OCI-LY7 (cell line): ENCODE data around the gene HSD17B7. TPM values are rescaled to one million over a fixed set of nuclear protein-coding genes. Genes with fewer than 3 reads are reported as not detected.

ENCODE experiments used
- BruUV-seq: library from RNA; stranded (reverse); fragments of 400-500 nt; replicated peaks from 2 replicates; lab custom pipeline; 2021; lab: Mats Ljungman, UMichigan
- CTCF ChIA-PET: fragments of 300-600 bp; sonication (Branson Sonifier 250); formaldehyde crosslinking; loops from one replicate; lab custom pipeline; 2022; ENCODE audit warnings: antibody characterized with exemption; ENCODE audit not compliant: unreplicated experiment; lab: Charles Lee
- POLR2A ChIA-PET: fragments of 300-600 bp; sonication (Branson Sonifier 250); formaldehyde crosslinking; loops from one replicate; lab custom pipeline; 2022; ENCODE audit warnings: antibody characterized with exemption; lab: Charles Lee
- DNase-seq: peaks from one replicate; pipeline ENCODE4 v3.0.0-alpha.2; 2015; ENCODE audit warnings: low spot score
- H2AFZ ChIP-seq: fragments of 200-600 bp; sonication (generic), shearing (Covaris generic); 2 replicates; pipeline ENCODE4 v1.6.1; 2014; ENCODE audit warnings: mild to moderate bottlenecking, antibody characterized with exemption, low read length, moderate library complexity
- H3K27ac ChIP-seq: fragments of 200-600 bp; sonication (generic); 2 replicates; pipeline ENCODE4 v1.5.1; 2014; ENCODE audit warnings: mixed run types, low read depth, mild to moderate bottlenecking, moderate library complexity, low read length, inconsistent platforms; ENCODE audit not compliant: poor library complexity, severe bottlenecking
- H3K36me3 ChIP-seq: fragments of 200-600 bp; sonication (generic); 2 replicates; pipeline ENCODE4 v1.6.1; 2014; ENCODE audit warnings: mild to moderate bottlenecking, antibody characterized with exemption, low read length, moderate library complexity, mixed read lengths; ENCODE audit not compliant: insufficient read depth
- H3K4me1 ChIP-seq: fragments of 200-600 bp; sonication (generic); 2 replicates; pipeline ENCODE4 v1.5.1; 2014; ENCODE audit warnings: mild to moderate bottlenecking, low read length; ENCODE audit not compliant: insufficient read depth, poor library complexity, severe bottlenecking
- H3K4me2 ChIP-seq: fragments of 200-600 bp; sonication (generic); 2 replicates; pipeline ENCODE4 v1.6.1; 2014; ENCODE audit warnings: mild to moderate bottlenecking, low read length
- H3K4me3 ChIP-seq: fragments of 200-600 bp; sonication (generic); 2 replicates; pipeline ENCODE4 v1.5.1; 2014; ENCODE audit warnings: mild to moderate bottlenecking, low read depth, low read length; ENCODE audit not compliant: poor library complexity, severe bottlenecking
- H3K79me2 ChIP-seq: fragments of 200-600 bp; sonication (generic); 2 replicates; pipeline ENCODE4 v1.6.1; 2016; ENCODE audit warnings: low read depth, mild to moderate bottlenecking, low read length, moderate library complexity, mixed read lengths; ENCODE audit not compliant: insufficient read depth
- H3K9me2 ChIP-seq: fragments of 200-600 bp; sonication (generic); 2 replicates; pipeline ENCODE4 v1.6.1; 2016; ENCODE audit warnings: mild to moderate bottlenecking, low read length, mixed read lengths; ENCODE audit not compliant: insufficient read depth
- H3K9me3 ChIP-seq: fragments of 200-600 bp; sonication (generic); 2 replicates; pipeline ENCODE4 v1.6.1; 2014; ENCODE audit warnings: mild to moderate bottlenecking, mixed run types, low read length, mixed read lengths
- H4K20me1 ChIP-seq: fragments of 200-600 bp; sonication (generic); 2 replicates; pipeline ENCODE4 v1.6.1; 2014; ENCODE audit warnings: mild to moderate bottlenecking, antibody characterized with exemption, low read length, moderate library complexity, mixed read lengths; ENCODE audit not compliant: insufficient read depth
- EZH2phosphoT487 ChIP-seq: fragments of 200-600 bp; sonication (generic); IDR thresholded peaks from 2 replicates; pipeline ENCODE4 v1.6.1; 2018; ENCODE audit warnings: low read depth, borderline replicate concordance, mild to moderate bottlenecking, mixed run types, antibody characterized with exemption, low read length, moderate library complexity, mixed read lengths
- intact Hi-C: fragments of 100-400 bp; cut with micrococcal nuclease; formaldehyde crosslinking; loops from one replicate; pipeline ENCODE4 v1.10.0; 2022; ENCODE audit not compliant: unreplicated experiment
- total RNA-seq, 2 experiments: library from RNA; depleted of rRNA in 1 of 2; stranded (reverse); fragments of >200 nt in 1 of 2; shearing (Covaris generic) in 1 of 2; gene quantifications; 2 replicates each; pipeline ENCODE4 v1.2.3, GENCODE V29; 2014 to 2022
- TF ChIP-seq, protein P1 (sequence below): fragments of 200-600 bp; sonication (generic); conservative IDR thresholded peaks from 2 replicates; pipeline ENCODE4 v1.5.1; 2014; ENCODE audit warnings: mild to moderate bottlenecking, antibody characterized with exemption, low read length, moderate library complexity, mixed read lengths

Gene HSD17B7
- total RNA-seq, 2 experiments from 2014 or later: 41.2 to 51.1 TPM

DNA sequence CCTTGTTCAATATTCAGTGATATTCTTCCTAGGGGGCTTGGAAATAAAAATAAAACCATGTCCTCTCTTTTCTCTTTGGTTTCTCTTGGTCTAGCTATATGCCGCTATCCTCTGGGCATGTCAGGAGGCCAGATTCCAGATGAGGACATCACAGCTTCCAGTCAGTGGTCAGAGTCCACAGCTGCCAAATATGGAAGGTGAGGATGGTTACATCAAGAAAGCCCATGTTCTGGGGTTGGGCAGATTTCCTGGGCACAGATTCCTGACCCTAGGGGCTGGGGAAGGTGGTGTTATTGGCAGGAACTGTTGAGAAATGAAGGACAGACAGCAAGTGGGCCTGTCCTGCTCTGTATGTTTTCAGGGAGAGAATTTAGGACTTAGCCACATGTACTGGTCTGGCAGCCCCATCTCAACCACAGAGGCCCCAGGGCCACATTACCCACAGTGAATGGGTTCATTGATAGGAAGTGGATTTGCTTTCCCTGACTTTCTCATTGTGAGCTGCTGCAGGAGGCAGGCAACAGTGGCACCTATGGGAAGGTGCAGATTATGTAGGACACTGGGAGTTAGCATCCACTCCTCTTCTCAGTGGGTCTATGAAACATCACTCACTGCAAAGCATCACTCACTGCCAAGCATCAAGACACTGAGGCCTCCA lies 37.4 kb upstream of the HSD17B7 start:
- CTCF ChIA-PET: no interaction called here
- H3K4me3 ChIP-seq: no peak overlapping the region
- no peaks in the 10 kb centered on the region for H3K4me1 ChIP-seq
- no peak for TF ChIP-seq EZH2phosphoT487
- TF ChIP-seq, protein P1, sequence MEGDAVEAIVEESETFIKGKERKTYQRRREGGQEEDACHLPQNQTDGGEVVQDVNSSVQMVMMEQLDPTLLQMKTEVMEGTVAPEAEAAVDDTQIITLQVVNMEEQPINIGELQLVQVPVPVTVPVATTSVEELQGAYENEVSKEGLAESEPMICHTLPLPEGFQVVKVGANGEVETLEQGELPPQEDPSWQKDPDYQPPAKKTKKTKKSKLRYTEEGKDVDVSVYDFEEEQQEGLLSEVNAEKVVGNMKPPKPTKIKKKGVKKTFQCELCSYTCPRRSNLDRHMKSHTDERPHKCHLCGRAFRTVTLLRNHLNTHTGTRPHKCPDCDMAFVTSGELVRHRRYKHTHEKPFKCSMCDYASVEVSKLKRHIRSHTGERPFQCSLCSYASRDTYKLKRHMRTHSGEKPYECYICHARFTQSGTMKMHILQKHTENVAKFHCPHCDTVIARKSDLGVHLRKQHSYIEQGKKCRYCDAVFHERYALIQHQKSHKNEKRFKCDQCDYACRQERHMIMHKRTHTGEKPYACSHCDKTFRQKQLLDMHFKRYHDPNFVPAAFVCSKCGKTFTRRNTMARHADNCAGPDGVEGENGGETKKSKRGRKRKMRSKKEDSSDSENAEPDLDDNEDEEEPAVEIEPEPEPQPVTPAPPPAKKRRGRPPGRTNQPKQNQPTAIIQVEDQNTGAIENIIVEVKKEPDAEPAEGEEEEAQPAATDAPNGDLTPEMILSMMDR: no peak
- H3K9me3 ChIP-seq: no peaks in the 10 kb centered on the region
- no peaks in the 10 kb centered on the region for H3K79me2 ChIP-seq
- no peak overlapping the region for H3K27ac ChIP-seq
- intact Hi-C loops: no loop called here
- POLR2A ChIA-PET: no interaction called here
- H3K4me2 ChIP-seq: no peak overlapping the region
- H3K36me3 ChIP-seq: no peaks in the 10 kb centered on the region
- no peaks in the 10 kb centered on the region for H4K20me1 ChIP-seq
- DNase-seq: no peak
- no peak overlapping the region for H2AFZ ChIP-seq
- H3K9me2 ChIP-seq: no peaks in the 10 kb centered on the region
- BruUV-seq: no TSS peak

DNA sequence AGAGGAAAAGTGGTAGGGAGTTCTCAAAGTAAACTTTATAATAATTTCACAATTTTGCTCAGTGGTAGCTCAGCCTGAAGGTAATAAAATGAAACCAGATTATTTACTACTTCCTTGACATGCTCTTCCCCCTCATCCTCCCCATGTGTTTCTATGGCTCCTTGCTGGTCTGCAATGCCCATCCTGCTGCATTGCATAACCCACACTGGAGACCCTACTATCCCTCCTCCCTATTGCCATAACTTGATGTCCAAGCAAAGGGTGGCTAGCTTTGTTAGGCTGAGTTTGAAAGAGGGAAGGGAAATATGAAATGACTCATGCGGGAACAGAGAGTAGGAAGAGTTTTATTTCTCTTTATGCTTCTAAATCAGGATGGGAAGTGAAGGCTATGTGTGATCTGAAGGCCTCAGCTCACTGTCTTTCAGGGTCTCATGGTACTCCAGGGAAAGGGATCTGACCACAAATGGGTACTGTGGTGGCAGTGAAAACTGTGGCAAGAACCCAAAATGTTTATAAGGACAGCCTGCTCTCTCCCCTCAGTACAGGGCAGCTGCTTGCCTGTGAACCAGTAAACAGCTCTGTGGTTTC lies 36.4 kb upstream of the HSD17B7 start:
- POLR2A ChIA-PET: no interaction called here

More for the DNA sequence above, 36.4 kb upstream of the HSD17B7 start:
- CTCF ChIA-PET: no interaction called here
- no peak overlapping the region for H3K4me3 ChIP-seq
- TF ChIP-seq, protein P1: no peak
- no peak for TF ChIP-seq EZH2phosphoT487
- no peaks in the 10 kb centered on the region for H3K9me3 ChIP-seq
- H3K79me2 ChIP-seq: no peaks in the 10 kb centered on the region
- H3K27ac ChIP-seq: no peak overlapping the region
- no peaks in the 10 kb centered on the region for H4K20me1 ChIP-seq
- intact Hi-C loops: no loop called here
- H3K9me2 ChIP-seq: no peaks in the 10 kb centered on the region
- no peak for DNase-seq
- H2AFZ ChIP-seq: no peak overlapping the region
- no peaks in the 10 kb centered on the region for H3K36me3 ChIP-seq
- no peak overlapping the region for H3K4me2 ChIP-seq
- H3K4me1 ChIP-seq: no peaks in the 10 kb centered on the region
- BruUV-seq: no TSS peak
